Esophagus muscularis mucosa (tissue), 4 donors: ENCODE results near the gene ACOXL.

Experiments
- CTCF ChIP-seq, 3 experiments: fragments of 200-600 bp in 2 of 3; fragments of 450-650 bp in 1 of 3; sonication (generic) in 2 of 3; IDR thresholded peaks; one replicate each; pipeline ENCODE4 v1.5.1; 2017 to 2019; ENCODE audit warnings: antibody characterized with exemption in 3 of 3, mild to moderate bottlenecking in 2 of 3, moderate library complexity in 1 of 3
- EP300 ChIP-seq: sonication (generic); formaldehyde crosslinking; IDR thresholded peaks from one replicate; pipeline ENCODE4 v1.6.1; 2017; ENCODE audit warnings: antibody characterized with exemption
- POLR2A ChIP-seq: fragments of 450-650 bp; IDR thresholded peaks from one replicate; pipeline ENCODE4 v1.6.1; 2017; ENCODE audit warnings: antibody characterized with exemption, moderate library complexity, mild to moderate bottlenecking, low read depth
- POLR2AphosphoS5 ChIP-seq, 2 donors: sonication (generic); formaldehyde crosslinking; IDR thresholded peaks; one replicate each; pipeline ENCODE4 v1.6.1; 2017; ENCODE audit warnings: antibody characterized with exemption in 2 of 2

- TF ChIP-seq POLR2A (no peak), CTCF (IDR thresholded peaks at IDR 0.05) (no peak), POLR2AphosphoS5 (IDR thresholded peaks at IDR 0.05) (no peak), EP300 (no peak)
These were observed 13.4 kb upstream of the ACOXL start for GRCh38 chr2:110718990-110719389.
